PC-9 (cell line): ENCODE data around the gene MPP3.

Experiments
- CTCF ChIP-seq: fragments of 200-600 bp; sonication (generic); conservative IDR thresholded peaks from 2 replicates; pipeline ENCODE4 v1.6.1; 2017; ENCODE audit warnings: mixed run types, antibody characterized with exemption, mild to moderate bottlenecking, moderate library complexity
- EZH2 ChIP-seq: fragments of 200-600 bp; sonication (generic); IDR thresholded peaks from 2 replicates; pipeline ENCODE4 v1.8.0; 2017; ENCODE audit warnings: antibody characterized with exemption, low read depth

- no peak for TF ChIP-seq CTCF
- no peak for TF ChIP-seq EZH2
Observed at GRCh38 chr17:43813386-43813785, 19.6 kb downstream of the MPP3 start.
